Measurements from ENCODE around the gene ERO1A. TPM values are rescaled to one million over a fixed set of nuclear protein-coding genes. Genes with fewer than 3 reads are reported as not detected.

ERO1A gene
- total RNA-seq: 80.6 and 91.1 TPM in 2 replicates
- polyA plus RNA-seq: 32.2 and 41.6 TPM in 2 replicates

DNA sequence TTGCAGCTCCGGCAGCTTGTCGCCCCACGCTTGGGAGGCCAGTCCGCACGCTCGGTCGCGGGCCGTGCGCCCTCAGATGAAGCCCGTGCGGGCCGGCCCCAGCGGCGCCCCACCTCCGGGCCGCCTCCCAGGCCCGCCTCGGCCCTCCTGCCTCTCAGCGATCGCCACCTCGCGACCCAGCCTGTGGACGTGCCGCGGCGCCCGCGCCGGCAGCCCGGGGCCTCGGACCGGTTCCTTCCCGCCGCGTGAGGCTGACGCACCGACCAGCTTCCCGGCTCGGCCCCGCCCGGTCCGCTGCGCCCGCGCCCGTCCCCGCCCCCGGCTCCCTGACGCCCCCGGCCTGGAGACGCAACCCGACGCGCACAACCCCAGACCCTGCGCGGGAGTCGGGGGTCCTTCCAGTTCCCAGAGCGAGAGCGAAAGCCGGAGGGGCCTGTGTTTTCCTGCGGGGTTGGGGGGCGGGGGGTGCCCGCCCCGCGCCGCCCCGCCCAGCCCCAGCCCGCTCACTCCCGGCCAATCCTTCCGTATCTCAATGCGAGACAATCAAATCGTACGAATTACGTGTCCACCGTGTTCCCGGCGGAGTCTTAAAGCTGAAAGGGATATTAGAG lies at the start of gene ERO1A:
Gene ERO1A (minus strand): TSS at position 78 of the 611 bp plus-strand sequence. CDS start 77 bp downstream, at position 1.
- peaks cover 24% of the 10 kb centered on the region for H4K20me1 ChIP-seq (ENCODE audit: insufficient read depth, poor library complexity, severe bottlenecking)
- no peaks in the 10 kb centered on the region for H3K9me2 ChIP-seq (replicated peaks; ENCODE audit: insufficient read depth)
- H3K36me3 ChIP-seq (replicated peaks; ENCODE audit: insufficient read depth, low read depth): no peaks in the 10 kb centered on the region
- peak within 1 kb of the TSS; percentile 77 for H3K4me2 ChIP-seq
- H3K9me3 ChIP-seq (ENCODE audit: low read depth): no peaks in the 10 kb centered on the region
- peak within 1 kb of the TSS; percentile 82 for H3K4me3 ChIP-seq
- H3K27me3 ChIP-seq: no peaks in the 10 kb centered on the region
- peaks cover 40% of the 10 kb centered on the region for H3K79me2 ChIP-seq
- H3K4me1 ChIP-seq (ENCODE audit: insufficient read depth): peaks cover 21% of the 10 kb centered on the region
- peak within 1 kb of the TSS; percentile 98 for H3K27ac ChIP-seq
- under 1% methylated on average over 26 of the region's 78 CpGs for WGBS (ENCODE audit: low lambda C conversion rate, missing lambda C conversion rate)
- peak; percentile 93 for DNase-seq (ENCODE audit: low spot score)
- TF ChIP-seq CTCF (IDR thresholded peaks at IDR 0.05; ENCODE audit: poor library complexity) (no peak), EZH2phosphoT487 (IDR thresholded peaks at IDR 0.05; ENCODE audit: low read depth, severe bottlenecking, unreplicated experiment) (no peak)
- peak within 1 kb of the TSS; percentile 16 for H2AFZ ChIP-seq

DNA sequence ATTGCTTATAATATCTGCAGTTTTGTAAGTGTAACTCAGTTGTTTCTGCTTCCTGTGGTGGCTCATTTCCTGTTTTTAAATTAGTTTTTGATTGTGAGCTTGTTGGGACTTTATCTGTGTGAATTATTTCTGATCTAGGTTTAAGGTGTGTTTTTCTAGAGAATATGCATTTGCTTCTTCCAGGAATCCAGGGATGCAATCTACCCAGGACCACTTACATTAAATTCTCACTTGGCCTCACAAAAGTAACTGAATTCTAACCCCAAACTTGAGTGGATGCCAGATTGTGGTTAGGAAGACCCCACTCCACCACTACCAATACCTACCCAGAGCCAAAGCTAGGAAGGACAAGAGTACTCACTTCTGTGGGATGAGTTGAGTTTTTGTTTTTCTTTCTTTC lies 46.5 kb upstream of the ERO1A start:
- Histone ChIP-seq H3K4me3 (no peak overlapping the region), H3K36me3 (replicated peaks; ENCODE audit: insufficient read depth, low read depth) (no peaks in the 10 kb centered on the region), H3K9me3 (ENCODE audit: low read depth) (no peaks in the 10 kb centered on the region), H3K4me1 (ENCODE audit: insufficient read depth) (no peaks in the 10 kb centered on the region), H3K27me3 (no peaks in the 10 kb centered on the region), H3K27ac (no peak overlapping the region), H4K20me1 (ENCODE audit: insufficient read depth, poor library complexity, severe bottlenecking) (no peaks in the 10 kb centered on the region), H2AFZ (no peak overlapping the region), H3K79me2 (peaks cover 78% of the 10 kb centered on the region), H3K9me2 (replicated peaks; ENCODE audit: insufficient read depth) (no peaks in the 10 kb centered on the region), H3K4me2 (no peak overlapping the region)
- DNase-seq (ENCODE audit: low spot score): no peak
- TF ChIP-seq EZH2phosphoT487 (IDR thresholded peaks at IDR 0.05; ENCODE audit: low read depth, severe bottlenecking, unreplicated experiment): no peak
- no peak for TF ChIP-seq EZH2 (IDR thresholded peaks at IDR 0.05; ENCODE audit: borderline replicate concordance)
- TF ChIP-seq CTCF (IDR thresholded peaks at IDR 0.05; ENCODE audit: poor library complexity): no peak

- Histone ChIP-seq H2AFZ (no peak overlapping the region), H3K4me1 (ENCODE audit: insufficient read depth) (no peaks in the 10 kb centered on the region), H3K9me2 (replicated peaks; ENCODE audit: insufficient read depth) (no peaks in the 10 kb centered on the region), H3K9me3 (ENCODE audit: low read depth) (no peaks in the 10 kb centered on the region), H3K79me2 (peaks cover 83% of the 10 kb centered on the region), H3K4me2 (no peak overlapping the region), H3K36me3 (replicated peaks; ENCODE audit: insufficient read depth, low read depth) (no peaks in the 10 kb centered on the region), H4K20me1 (ENCODE audit: insufficient read depth, poor library complexity, severe bottlenecking) (no peaks in the 10 kb centered on the region), H3K27me3 (no peaks in the 10 kb centered on the region), H3K4me3 (no peak overlapping the region), H3K27ac (no peak overlapping the region)
- TF ChIP-seq EZH2phosphoT487 (IDR thresholded peaks at IDR 0.05; ENCODE audit: low read depth, severe bottlenecking, unreplicated experiment) (no peak), CTCF (IDR thresholded peaks at IDR 0.05; ENCODE audit: poor library complexity) (no peak), EZH2 (IDR thresholded peaks at IDR 0.05; ENCODE audit: borderline replicate concordance) (no peak)
- 97% methylated on average over 1 of the region's 1 CpG for WGBS (ENCODE audit: low lambda C conversion rate, missing lambda C conversion rate)
- no peak for DNase-seq (ENCODE audit: low spot score)
Observed at GRCh38 chr14:52740751-52741150, 45.4 kb upstream of the ERO1A start.

DNA sequence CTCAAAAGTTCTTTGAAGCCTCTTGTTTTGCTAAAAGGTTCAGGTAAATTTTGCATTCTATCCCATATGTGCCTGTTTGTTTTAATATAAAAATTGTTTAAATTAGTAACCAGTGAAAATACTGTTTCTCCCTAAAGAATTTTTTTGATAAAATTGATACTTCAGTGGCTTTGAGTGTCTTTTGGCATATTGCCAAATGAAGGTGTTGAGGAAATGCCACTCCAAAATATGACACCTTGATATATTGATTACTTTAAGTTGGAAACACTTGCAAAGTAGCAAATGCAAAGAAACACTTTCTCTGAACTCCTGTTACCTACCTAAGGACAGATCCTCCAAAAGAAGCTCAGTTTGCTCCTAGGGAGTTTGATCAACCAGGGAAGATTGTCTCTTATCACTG lies 43.1 kb upstream of the ERO1A start:
- Histone ChIP-seq H3K27me3 (no peaks in the 10 kb centered on the region), H3K4me1 (ENCODE audit: insufficient read depth) (no peaks in the 10 kb centered on the region), H3K36me3 (replicated peaks; ENCODE audit: insufficient read depth, low read depth) (no peaks in the 10 kb centered on the region), H3K79me2 (peaks cover 95% of the 10 kb centered on the region), H3K27ac (no peak overlapping the region), H3K9me3 (ENCODE audit: low read depth) (no peaks in the 10 kb centered on the region), H2AFZ (no peak overlapping the region), H3K9me2 (replicated peaks; ENCODE audit: insufficient read depth) (no peaks in the 10 kb centered on the region), H3K4me3 (no peak overlapping the region), H3K4me2 (no peak overlapping the region), H4K20me1 (ENCODE audit: insufficient read depth, poor library complexity, severe bottlenecking) (no peaks in the 10 kb centered on the region)
- DNase-seq (ENCODE audit: low spot score): no peak
- no peak for TF ChIP-seq EZH2 (IDR thresholded peaks at IDR 0.05; ENCODE audit: borderline replicate concordance)
- TF ChIP-seq EZH2phosphoT487 (IDR thresholded peaks at IDR 0.05; ENCODE audit: low read depth, severe bottlenecking, unreplicated experiment): no peak
- no peak for TF ChIP-seq CTCF (IDR thresholded peaks at IDR 0.05; ENCODE audit: poor library complexity)

All from hepatocyte (in vitro differentiated cells).